K562 (cell line): Measurements from ENCODE around the gene FBXW8. TPM values are rescaled to one million over a fixed set of nuclear protein-coding genes. Genes with fewer than 3 reads are reported as not detected.
A peak's percentile ranks its signal among the peaks of the same experiment; 100 is the strongest.

ENCODE experiments used
- CBX8 ChIP-seq: fragments of 200-600 bp; sonication (generic); IDR thresholded peaks from 2 replicates; pipeline ENCODE4 v1.6.1; 2012; ENCODE audit warnings: borderline replicate concordance, mixed run types, low read depth, mild to moderate bottlenecking, moderate library complexity, mixed read lengths, low read length, control low read depth, inconsistent platforms; ENCODE audit not compliant: poor library complexity, severe bottlenecking; ENCODE audit errors: extremely low read depth
- CHD4 ChIP-seq: fragments of 200-600 bp; sonication (generic); IDR thresholded peaks from 3 replicates; pipeline ENCODE4 v1.6.1; 2012; ENCODE audit warnings: low read depth, mild to moderate bottlenecking, mixed read lengths, low read length, inconsistent platforms; ENCODE audit not compliant: insufficient read depth, insufficient replicate concordance, poor library complexity, severe bottlenecking
- DDX20 ChIP-seq: fragments of 450-650 bp; IDR thresholded peaks from 2 replicates; pipeline ENCODE4 v1.6.1; 2016; ENCODE audit warnings: missing genetic modification characterization, low read depth, mild to moderate bottlenecking, missing compliant biosample characterization, moderate library complexity
- GATAD2A ChIP-seq: fragments of 450-650 bp; IDR thresholded peaks from 2 replicates; pipeline ENCODE4 v1.6.1; 2017
- MCM5 ChIP-seq: fragments of 450-650 bp; IDR thresholded peaks from 2 replicates; pipeline ENCODE4 v1.6.1; 2016; ENCODE audit warnings: low read depth
- NFIC ChIP-seq: fragments of 450-650 bp; IDR thresholded peaks from 2 replicates; pipeline ENCODE4 v1.6.1; 2017; ENCODE audit warnings: mild to moderate bottlenecking, inconsistent platforms
- PML ChIP-seq: IDR thresholded peaks from 2 replicates; pipeline ENCODE4 v1.6.1; 2012; ENCODE audit warnings: low read length, inconsistent platforms
- SAFB2 ChIP-seq: fragments of 200-400 bp; formaldehyde crosslinking; IDR thresholded peaks from 2 replicates; pipeline ENCODE4 v1.6.1; 2018; ENCODE audit warnings: borderline replicate concordance, low read length, low read depth, moderate library complexity; ENCODE audit not compliant: severe bottlenecking
- SPI1 ChIP-seq: IDR thresholded peaks from 2 replicates; pipeline ENCODE4 v1.6.1; 2011; ENCODE audit warnings: low read depth, low read length, control low read depth, borderline replicate concordance
- ZSCAN29 ChIP-seq: fragments of 450-650 bp; IDR thresholded peaks from 2 replicates; pipeline ENCODE4 v1.6.1; 2017
- polyA plus RNA-seq, 8 experiments: library from polyadenylated mRNA; depleted of rRNA in 4 of 8; stranded (reverse) in 5 of 8; unstranded in 3 of 8; fragments of >200 nt; fragmentation: Nextera tagmentation in 2 of 8; fragmentation: Illumina TruSeq in 1 of 8; extraction: Ambion mirVana in 2 of 8; extraction: Trizol in 1 of 8; gene quantifications; 2 replicates each; pipeline versions ENCODE4 v1.2.1 to v1.2.3, GENCODE V29; 2011 to 2014; ENCODE audit warnings: inconsistent platforms in 1 of 8, missing spikeins in 1 of 8
- total RNA-seq, 7 experiments: library from RNA; depleted of rRNA in 6 of 7; stranded (reverse); fragments of >200 nt in 6 of 7; fragmentation: Illumina TruSeq in 2 of 7; extraction: Trizol in 2 of 7; gene quantifications; 2 replicates each; pipeline versions ENCODE4 v1.2.1 to v1.2.3, GENCODE V29; 2011 to 2021; ENCODE audit warnings: low replicate concordance in 1 of 7
- TF ChIP-seq, protein P1 (sequence below): fragments of 250-450 bp; sonication (Bioruptor Pico); IDR thresholded peaks from 2 replicates; pipeline ENCODE4 v1.9.0; 2021; ENCODE audit warnings: mild to moderate bottlenecking
- TF ChIP-seq, protein P2 (sequence below), 3 experiments: fragments of 200-800 bp in 1 of 3; fragments of 250-450 bp in 1 of 3; fragments of 450-650 bp in 1 of 3; sonication (Bioruptor Pico) in 1 of 3; sonication (Bioruptor generic) in 1 of 3; formaldehyde crosslinking in 1 of 3; IDR thresholded peaks; 2 replicates each; pipeline versions ENCODE4 v1.6.1 to v1.8.0; 2016 to 2022; ENCODE audit warnings: mild to moderate bottlenecking in 2 of 3, missing genetic modification characterization in 2 of 3, missing compliant biosample characterization in 1 of 3, moderate library complexity in 1 of 3
- TF ChIP-seq, protein P3 (sequence below): sonication (generic); formaldehyde crosslinking; IDR thresholded peaks from 2 replicates; pipeline ENCODE4 v1.8.1; 2023; ENCODE audit warnings: mild to moderate bottlenecking, missing genetic modification reagents

FBXW8 gene
- total and polyA plus RNA-seq, 9 of the 15 experiments (the other 6 are each of a cell fraction or from before 2014, with no cell fraction given) = 0.58 to 8.3 (median 4.4) TPM

DNA sequence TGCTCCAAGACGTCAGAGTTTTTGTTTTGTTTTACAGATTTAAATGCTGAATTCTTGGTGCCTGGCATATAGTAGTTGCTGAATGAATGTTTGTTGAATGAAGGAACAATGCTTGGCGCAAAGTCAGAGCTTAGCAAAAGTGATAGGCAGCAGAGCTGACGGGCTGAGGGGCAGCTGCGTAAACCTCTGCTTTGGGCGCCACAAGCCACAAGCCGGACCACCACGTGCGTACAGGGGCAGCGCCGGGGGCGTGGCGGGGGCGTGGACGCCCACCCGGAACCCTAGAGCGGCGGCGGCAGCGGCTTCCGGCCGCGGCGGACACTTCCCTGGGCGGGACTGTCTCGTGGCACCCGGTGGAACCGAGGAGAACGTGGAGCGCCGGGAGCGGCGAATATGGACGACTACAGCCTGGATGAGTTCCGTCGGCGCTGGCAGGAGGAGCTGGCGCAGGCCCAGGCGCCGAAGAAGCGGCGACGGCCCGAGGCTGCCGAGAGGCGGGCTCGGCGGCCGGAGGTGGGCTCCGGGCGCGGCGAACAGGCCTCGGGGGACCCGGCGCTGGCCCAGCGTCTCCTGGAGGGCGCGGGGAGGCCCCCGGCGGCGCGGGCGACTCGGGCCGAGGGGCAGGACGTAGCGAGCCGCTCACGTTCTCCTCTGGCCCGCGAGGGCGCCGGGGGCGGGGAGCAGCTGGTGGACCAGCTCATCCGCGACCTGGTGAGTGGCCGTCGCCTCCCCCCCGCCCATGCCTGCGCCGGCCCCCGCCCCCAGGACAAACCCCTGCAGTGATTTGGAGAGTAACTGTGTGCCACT, at the start of gene FBXW8 (continued):
- TF ChIP-seq, protein P1, sequence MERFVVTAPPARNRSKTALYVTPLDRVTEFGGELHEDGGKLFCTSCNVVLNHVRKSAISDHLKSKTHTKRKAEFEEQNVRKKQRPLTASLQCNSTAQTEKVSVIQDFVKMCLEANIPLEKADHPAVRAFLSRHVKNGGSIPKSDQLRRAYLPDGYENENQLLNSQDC = peak; percentile 3; the same call in 1 of the 2 replicates
- TF ChIP-seq GATAD2A (0 out of 2 replicates have a peak, but pooled peaks have one; percentile 40), PML (peak; percentile 35; the same call in 1 of the 2 replicates), SAFB2 (no peak), DDX20 (tag) (no peak), SPI1 (no peak), MCM5 (no peak), CBX8 (no peak), ZSCAN29 (no peak), CHD4 (no peak), NFIC (peak; percentile 56; the same call in 1 of the 2 replicates)
- TF ChIP-seq, protein P2, sequence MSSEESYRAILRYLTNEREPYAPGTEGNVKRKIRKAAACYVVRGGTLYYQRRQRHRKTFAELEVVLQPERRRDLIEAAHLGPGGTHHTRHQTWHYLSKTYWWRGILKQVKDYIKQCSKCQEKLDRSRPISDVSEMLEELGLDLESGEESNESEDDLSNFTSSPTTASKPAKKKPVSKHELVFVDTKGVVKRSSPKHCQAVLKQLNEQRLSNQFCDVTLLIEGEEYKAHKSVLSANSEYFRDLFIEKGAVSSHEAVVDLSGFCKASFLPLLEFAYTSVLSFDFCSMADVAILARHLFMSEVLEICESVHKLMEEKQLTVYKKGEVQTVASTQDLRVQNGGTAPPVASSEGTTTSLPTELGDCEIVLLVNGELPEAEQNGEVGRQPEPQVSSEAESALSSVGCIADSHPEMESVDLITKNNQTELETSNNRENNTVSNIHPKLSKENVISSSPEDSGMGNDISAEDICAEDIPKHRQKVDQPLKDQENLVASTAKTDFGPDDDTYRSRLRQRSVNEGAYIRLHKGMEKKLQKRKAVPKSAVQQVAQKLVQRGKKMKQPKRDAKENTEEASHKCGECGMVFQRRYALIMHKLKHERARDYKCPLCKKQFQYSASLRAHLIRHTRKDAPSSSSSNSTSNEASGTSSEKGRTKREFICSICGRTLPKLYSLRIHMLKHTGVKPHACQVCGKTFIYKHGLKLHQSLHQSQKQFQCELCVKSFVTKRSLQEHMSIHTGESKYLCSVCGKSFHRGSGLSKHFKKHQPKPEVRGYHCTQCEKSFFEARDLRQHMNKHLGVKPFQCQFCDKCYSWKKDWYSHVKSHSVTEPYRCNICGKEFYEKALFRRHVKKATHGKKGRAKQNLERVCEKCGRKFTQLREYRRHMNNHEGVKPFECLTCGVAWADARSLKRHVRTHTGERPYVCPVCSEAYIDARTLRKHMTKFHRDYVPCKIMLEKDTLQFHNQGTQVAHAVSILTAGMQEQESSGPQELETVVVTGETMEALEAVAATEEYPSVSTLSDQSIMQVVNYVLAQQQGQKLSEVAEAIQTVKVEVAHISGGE (CRISPR knock-in tag; IDR thresholded peaks at IDR 0.05) = peak; percentile 94 to 99 (median 97)
- TF ChIP-seq, protein P3, sequence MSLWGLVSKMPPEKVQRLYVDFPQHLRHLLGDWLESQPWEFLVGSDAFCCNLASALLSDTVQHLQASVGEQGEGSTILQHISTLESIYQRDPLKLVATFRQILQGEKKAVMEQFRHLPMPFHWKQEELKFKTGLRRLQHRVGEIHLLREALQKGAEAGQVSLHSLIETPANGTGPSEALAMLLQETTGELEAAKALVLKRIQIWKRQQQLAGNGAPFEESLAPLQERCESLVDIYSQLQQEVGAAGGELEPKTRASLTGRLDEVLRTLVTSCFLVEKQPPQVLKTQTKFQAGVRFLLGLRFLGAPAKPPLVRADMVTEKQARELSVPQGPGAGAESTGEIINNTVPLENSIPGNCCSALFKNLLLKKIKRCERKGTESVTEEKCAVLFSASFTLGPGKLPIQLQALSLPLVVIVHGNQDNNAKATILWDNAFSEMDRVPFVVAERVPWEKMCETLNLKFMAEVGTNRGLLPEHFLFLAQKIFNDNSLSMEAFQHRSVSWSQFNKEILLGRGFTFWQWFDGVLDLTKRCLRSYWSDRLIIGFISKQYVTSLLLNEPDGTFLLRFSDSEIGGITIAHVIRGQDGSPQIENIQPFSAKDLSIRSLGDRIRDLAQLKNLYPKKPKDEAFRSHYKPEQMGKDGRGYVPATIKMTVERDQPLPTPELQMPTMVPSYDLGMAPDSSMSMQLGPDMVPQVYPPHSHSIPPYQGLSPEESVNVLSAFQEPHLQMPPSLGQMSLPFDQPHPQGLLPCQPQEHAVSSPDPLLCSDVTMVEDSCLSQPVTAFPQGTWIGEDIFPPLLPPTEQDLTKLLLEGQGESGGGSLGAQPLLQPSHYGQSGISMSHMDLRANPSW = no peak
